Body of pancreas (tissue), 4 donors: Measurements from ENCODE around the gene SSNA1.

Experiments used
- CTCF ChIP-seq, 7 experiments: fragments of 450-650 bp in 4 of 7; fragments of 200-600 bp in 3 of 7; sonication (generic) in 3 of 7; IDR thresholded peaks; one replicate each; pipeline ENCODE4 v1.5.1; 2016 to 2019; ENCODE audit warnings: antibody characterized with exemption in 7 of 7
- POLR2A ChIP-seq, 3 donors: fragments of 450-650 bp; IDR thresholded peaks; one replicate each; pipeline ENCODE4 v1.6.1; 2016; ENCODE audit warnings: antibody characterized with exemption in 3 of 3, mild to moderate bottlenecking in 2 of 3

DNA sequence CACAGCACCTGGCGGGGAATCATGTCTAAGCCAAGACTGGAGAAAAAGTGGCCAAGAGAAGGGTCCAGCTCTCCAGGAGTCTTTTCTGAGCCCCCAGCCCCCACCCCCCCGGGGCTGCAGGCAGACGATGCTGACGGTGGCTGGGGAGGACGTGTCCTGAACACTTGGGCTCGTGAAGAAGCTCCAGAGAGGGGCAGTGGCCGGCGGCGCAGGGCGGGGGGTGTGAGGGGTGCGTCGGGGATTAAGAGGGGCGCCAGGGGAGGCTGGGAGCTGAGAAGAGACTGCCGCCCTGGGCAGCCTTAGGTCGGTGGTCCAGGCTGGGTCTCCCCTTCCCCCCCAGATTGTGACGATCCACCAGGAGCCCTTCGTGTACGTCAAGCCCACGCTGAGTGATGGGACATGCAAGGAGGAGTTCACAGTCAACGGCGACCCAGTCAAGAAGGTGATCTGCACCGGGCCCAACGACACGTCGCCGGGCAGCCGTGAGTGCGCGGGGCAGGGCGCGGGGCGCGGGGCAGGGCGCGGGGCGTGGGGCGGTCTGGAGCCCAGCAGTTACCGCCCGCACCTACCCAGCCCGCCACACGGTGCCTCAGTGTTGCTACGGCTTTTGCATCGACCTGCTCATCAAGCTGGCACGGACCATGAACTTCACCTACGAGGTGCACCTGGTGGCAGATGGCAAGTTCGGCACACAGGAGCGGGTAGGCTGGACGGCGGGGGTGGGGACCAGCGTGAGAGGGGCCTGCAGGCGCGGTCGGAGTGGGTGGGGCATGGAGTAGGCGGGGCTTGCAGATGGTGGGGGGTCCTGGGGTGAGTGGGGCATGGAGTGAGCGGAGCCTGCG is 27.5 kb upstream of the SSNA1 start:
- TF ChIP-seq CTCF (IDR thresholded peaks at IDR 0.05) (no peak), POLR2A (IDR thresholded peaks at IDR 0.05) (no peak)
